ENCODE measurements around the gene SHB. TPM values are rescaled to one million over a fixed set of nuclear protein-coding genes. Genes with fewer than 3 reads are reported as not detected.

Gene SHB
- total and polyA plus RNA-seq, 2 of the 8 experiments (the other 6 are each of a cell fraction or from before 2014, with no cell fraction given) = 4.1 to 12.6 TPM

DNA sequence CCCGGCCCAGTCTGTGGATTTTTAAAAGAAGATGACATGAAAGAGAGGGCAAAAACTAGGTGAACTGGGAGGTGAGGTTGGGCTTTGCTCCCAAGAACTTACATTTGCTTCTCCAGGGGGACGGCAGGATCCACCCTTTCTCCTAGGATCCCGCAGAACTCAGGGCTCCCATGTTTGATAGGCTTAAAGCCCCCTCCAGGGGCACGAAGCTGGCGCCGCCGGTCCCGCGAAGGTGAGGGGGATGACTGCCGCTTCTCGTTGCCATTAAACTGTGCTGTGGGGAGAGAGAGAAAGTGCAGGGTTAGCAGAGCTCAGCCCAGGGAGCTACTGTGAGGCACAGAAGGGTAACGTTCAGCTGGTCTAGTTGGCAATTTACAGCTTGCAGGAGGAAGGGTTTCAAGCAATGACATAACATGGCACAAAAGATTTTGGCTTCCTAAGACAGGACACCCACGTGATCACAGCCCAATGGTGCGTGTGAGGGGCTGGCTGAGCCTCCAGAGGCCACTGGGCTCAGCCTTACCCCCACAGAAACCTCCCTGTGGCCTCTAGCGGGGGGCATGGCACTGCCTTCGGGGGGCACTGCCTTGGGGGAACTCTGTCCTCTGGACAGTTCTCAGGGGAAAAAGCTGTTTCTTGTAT, 113.1 kb downstream of the SHB start (continued):
- TF ChIP-seq CHD7 (IDR thresholded peaks at IDR 0.05; ENCODE audit: insufficient replicate concordance, low read length) (no peak), TCF12 (IDR thresholded peaks at IDR 0.05; ENCODE audit: low read depth, low read length) (no peak), KDM4A (IDR thresholded peaks at IDR 0.05; ENCODE audit: low read depth, low read length, severe bottlenecking) (no peak), POU5F1 (IDR thresholded peaks at IDR 0.05; ENCODE audit: low read depth, low read length) (no peak), GTF2F1 (IDR thresholded peaks at IDR 0.05; ENCODE audit: borderline replicate concordance, low read depth, low read length) (no peak), TAF1 (IDR thresholded peaks at IDR 0.05; ENCODE audit: low read depth, low read length) (no peak), JUN (IDR thresholded peaks at IDR 0.05; ENCODE audit: low read depth, low read length) (no peak), JUND (IDR thresholded peaks at IDR 0.05; ENCODE audit: low read length) (no peak), SP1 (IDR thresholded peaks at IDR 0.05; ENCODE audit: low read depth, low read length) (no peak), HDAC6 (IDR thresholded peaks at IDR 0.05; ENCODE audit: low read depth, low read length) (no peak)
- TF ChIP-seq, protein P1, sequence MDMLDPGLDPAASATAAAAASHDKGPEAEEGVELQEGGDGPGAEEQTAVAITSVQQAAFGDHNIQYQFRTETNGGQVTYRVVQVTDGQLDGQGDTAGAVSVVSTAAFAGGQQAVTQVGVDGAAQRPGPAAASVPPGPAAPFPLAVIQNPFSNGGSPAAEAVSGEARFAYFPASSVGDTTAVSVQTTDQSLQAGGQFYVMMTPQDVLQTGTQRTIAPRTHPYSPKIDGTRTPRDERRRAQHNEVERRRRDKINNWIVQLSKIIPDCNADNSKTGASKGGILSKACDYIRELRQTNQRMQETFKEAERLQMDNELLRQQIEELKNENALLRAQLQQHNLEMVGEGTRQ (IDR thresholded peaks at IDR 0.05; ENCODE audit: low read length) = no peak
